HPDE6-E6E7 (cell line): Measurements from ENCODE around the gene TMEM63A.

Source experiments
- DNase-seq: peaks from one replicate; pipeline ENCODE4 v3.0.0; 2011; ENCODE audit warnings: missing footprints; ENCODE audit errors: extremely low spot score

The TMEM63A gene

DNA sequence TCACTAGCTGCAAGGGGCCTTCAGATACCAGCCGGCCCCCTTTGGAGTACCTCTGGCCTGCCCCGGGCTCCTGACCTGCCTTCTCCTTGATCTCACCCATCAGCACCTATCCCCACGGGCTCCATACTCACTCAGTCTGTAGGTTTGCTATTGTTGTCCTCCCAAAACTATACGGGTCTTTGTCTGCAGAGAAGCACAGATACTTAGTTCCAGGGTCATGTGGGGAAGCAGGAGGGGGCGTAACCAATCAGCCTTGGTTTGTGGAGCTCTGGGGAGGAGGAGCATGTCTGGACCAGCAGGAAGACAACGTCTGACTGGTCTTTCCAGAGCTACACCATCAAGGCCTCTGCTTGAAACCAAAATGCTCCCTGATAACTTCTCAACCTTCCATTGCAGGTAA, 15.2 kb downstream of the TMEM63A start:
- no peak for DNase-seq

DNA sequence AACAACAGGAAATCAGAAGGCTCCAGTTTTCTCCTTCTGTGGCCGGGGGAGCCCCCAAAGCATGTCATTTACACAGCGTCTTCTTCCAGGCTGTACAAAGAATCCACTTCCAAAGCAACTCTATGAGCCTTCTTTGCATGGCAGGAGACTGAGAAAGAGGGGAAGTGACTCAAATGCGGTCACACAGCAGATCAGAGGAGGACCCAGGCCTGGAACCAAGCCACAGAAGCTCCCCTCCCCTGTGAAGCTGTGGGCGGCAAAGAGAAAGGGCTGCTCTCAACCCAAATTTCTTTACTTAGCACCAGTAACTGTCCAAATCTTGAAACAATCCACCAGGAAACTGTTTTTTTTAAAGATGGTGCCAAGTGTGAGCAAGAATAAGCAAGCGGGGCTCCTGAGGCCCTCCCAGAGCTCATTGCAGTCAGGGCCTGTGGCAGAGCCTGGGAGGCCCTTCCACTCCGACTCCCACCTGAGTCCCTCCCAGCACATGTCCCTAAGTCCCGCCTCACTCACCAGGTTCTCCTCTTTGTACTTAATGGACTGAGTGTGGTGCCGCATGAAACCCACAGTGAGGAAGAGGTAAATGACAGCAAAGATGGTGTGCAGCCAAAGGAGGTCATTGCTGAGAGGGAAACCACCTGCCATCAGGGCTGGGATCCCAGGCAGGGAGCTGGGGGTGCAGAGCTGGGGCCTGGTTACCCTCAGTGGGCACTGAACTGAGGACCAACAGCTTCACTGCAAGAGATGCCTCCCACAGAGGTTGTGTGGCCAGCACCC, 15.9 kb downstream of the TMEM63A start:
- DNase-seq, result no peak

DNA sequence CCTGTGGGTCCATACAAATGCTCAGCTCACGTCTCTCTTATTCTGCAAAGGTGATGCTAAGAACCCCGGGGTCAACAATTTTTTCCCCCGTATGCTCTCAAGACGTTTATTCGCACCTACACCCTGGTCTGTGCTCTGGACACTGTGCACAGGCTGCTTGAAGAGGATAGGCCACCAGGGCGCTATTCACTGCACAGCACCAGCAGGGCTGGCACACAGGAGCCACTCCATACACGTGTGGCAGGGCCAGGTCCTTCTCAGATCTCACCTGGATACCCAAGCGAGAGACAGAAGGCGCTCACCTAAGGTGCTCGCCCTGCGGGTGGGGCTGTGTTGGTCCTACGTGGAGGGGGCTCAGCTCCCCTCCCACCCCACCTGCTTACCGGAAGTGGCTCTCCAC, 16.7 kb downstream of the TMEM63A start:
- DNase-seq, result no peak

DNA sequence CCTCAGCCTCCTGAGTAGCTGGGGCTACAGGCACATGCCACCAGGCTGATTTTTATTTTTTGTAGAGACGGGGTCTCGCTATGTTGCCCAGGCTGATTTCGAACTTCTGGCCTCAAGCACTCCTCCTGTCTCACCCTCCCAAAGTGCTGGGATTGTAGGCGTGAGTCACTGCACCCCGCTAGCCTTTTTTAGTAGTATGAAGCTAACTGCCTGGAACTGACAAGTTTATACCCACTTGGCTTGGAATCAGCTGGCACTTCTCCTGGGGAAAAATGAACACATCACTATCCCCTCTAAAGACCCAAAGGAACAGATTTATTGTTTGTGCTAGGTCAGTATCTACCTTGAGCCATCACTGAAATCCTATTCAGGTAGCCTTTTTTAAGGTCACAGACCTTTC, 19.0 kb downstream of the TMEM63A start:
- DNase-seq, result no peak

DNA sequence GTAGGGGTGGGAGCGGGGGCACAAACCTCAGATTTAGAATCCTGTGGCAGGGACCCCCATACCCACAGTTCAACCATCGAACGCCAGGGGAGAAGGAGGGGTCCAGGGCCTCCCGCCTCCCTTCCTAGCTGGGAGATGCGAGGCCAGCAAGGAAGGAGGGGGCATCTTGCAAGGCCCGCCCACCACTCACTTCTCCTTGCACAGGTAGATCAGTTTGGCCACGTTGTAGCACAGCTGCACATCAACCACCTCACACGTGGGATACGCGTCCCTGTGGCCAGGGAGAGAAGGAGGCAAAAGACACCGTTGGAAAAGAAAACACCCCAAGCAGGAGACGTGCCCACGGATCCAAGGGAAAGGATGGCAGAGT, 19.6 kb downstream of the TMEM63A start:
- no peak for DNase-seq

DNA sequence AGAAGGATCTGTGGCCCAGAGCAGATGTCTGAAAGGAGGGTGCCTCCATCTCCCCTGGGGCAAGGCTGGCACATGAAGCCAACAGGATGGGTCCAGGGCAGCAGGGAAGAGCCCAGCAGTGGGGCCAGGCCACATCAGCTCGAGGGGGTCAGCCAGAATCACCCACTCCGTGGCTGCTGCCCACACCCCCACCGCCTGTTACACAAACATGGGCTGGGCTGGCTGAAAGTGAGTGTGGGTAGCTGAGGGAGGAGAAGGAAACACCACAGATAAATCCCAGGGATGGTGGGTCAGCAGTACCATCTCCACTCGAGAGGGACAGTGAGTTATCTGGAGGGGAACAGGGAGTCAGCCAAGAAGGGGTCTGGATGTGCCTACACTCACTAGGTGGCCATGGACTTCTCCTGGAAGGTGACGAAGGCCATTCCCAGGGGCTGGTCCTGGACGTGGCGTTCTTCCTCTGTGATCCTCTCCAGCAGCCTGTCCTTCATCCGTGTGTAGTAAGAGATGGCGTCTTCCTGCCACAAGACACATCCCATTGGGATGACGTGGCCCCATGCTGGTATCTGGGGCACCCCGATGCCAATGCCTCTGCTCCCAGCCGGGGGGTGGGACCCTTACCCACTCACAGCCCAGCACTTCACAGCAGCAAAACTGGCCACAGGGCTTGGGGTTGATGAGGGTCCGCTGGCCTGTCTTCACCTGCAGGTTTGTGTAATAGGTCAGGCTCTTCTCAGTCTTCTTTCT, 20.2 kb downstream of the TMEM63A start:
- no peak for DNase-seq

DNA sequence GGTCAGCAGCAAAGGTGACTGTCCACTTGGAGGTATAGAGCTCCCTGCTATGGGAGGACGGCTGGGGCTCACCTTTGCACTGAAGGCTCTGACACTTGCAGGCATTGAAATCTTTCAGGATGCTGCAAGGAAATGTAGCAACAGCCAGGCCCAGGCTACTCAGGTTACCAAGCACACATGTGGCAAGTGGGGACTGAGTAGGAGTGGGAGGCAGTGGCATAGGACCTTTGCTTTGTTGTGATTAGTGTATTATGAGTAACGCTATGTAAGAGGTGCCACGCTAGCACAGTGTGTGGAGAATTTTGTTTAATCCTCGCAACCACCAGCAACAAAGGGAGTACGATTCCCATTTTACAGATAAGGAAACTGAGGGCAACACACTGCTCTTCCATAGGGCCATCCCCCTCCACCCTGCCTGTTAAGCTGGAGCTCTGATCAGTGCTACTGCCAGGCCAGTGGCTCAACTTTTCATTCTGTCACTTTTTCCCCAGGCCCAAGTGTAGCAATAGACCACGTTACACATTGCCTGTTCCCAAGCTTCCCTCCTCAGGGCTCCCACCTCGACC, 21.2 kb downstream of the TMEM63A start:
- DNase-seq, result no peak

DNA sequence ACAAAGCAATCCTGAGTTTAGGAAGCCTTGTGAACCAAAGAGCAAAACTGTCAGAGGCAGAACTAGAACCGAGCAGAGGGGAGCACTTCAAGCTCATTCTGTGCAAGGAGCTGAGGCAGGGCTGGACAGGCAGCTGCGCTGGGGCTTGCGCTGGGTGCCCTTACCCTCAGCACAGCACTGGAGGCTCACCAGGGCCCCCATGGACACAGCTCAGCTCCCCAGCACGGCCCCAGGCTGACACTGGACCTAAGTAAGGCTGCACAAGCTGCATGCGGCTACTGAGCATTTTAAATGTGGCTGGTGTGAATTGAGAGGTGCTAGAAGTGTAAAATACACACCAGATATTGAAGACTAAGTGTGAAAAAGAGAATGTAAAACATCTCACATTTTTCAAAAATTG, 22.1 kb downstream of the TMEM63A start:
- no peak for DNase-seq

DNA sequence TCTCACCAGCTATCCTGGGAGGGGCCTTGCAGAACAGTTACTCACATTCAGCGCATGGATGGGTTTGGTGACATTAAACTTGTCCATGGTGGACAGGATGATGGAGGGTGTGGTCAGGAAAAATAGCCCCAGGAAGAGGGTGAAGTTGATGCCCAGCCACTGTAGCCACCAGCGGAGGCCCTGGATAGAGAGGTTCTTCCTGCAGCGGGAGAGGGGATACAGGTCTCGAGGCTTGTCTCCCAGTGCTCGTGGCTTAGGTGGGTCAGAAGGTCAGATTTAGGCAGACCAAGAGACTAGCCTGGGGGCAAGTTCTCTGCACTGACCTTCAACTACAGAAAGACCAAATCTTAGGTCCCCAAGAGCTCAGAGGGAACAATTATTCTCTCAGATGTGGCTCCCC, 23.0 kb downstream of the TMEM63A start:
- no peak for DNase-seq

DNA sequence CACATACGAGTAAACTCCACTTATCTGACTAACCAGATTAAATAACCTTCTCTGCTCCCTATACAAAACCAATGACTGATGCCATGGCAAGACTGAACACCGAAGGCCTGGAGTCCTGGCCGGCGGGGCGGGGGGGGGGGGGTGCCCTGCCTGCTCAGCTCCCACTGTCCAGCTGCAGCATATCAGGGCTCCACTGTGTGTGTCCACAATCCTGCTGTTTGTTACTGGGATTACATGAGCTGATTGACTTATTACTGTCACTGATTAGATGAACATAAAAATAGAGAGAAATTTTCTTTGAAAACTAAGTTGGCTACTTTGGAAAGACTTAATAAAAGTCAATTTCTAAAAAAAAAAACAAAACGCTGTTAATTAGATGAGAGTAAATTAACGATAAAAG, 24.9 kb downstream of the TMEM63A start:
- no peak for DNase-seq

DNA sequence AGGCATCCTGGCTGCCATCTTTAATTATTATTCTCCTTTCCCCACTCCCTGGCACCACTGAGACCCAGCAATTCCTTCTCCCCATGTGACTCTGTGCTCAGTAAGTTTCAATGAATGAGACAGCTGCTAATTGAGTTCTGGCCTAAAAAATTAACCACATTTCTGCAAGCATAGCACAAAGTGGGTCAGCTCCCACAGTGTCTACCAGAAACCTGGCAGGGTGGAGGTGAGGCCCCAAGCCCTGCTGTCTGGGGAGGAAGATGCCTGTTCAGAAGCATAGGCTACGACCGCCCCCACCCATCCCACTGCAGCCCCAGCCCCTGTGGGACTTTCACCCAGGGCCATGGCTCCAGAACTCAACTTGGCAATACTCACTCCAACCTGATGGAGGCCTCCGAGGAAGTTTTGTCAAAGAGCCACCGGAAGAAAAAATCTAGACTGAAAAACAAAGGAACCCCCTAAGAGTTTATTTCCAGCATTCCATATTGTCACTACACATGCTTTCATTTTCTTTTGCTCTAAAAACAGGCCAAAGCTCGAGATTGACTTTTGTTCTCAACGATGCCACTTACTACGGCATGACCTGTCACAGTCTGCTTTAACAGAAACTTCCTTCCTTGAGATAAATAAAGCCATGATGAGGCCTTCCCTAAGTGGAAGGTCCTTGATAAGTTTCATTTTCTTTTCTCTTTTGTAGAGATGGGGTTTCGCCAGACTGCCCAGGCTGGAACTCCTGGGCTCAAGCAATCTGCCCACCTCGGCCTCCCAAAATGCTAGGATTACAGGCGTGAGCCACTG, 26.5 kb downstream of the TMEM63A start:
- no peak for DNase-seq

DNA sequence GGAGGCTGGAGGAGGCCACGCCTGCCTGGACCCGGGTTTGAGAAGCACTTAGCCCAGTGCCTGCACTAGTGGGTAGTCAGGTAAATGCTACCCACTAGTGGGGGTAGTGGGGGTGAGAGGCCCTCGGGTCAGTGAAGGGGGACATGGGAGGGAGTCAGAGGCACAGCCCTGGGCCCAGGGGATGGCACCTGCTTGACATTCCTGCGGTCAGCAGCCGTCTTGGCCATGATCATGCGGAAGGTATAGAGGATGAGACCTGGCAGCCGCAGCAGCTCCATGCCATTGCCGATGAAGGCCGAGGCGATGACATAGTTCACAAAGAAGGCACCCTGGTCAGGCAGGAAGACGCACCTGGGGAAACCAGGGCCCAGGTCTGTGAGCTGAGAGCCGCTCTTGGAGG, 28.7 kb downstream of the TMEM63A start:
- DNase-seq, result no peak

DNA sequence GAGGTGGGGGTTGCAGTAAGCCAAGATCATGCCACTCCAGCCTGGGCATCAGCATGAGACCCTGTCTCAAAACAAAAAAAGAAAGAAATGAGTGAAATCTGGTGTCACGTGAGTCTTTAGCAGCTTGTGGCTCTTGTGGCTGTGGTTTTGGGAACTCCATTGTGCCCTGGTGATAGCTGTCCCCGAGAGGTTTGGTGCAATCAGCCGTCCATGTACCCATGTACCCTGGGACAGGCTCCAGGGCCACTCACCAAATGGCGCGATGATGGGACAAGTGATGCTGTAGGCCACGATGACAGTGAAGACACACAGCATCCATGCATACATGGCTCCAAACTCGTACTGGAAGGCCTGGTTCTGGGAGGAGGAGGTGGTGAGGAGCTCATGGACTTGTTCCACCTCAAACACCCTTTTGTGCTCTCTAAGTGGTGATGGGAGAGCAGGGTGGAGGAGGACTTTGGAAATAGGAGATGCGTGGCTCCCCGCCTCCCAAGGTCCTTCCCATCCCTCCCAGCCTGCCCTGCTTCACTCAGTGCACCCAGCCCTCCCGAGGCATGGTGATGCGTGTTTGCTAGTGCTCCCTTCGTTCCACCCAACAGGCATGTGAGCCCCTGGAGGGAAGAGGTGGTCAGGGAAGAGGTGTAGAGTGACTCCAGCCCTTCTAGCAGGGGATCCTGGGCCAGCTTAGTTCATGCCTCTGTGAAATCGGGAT, 29.6 kb downstream of the TMEM63A start:
- DNase-seq, result no peak

DNA sequence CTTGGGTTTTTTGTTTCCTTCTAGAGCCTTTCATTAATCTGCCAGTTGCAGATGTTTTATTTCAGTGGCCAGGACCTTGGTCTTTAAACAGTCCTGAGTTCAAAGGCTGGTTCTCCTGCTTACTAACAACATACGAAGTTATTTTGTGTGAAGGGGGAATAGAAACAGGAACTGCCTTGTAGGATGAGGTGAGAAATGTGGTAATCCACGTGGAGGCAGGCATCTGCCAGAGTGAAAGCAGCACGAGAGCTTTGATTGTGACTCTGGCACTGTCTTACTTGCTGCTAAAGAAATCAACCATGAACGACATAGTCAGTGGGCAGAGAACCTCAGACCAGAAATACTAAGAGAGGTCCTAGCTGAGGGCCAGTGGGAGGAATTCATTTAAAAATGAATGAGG, 30.4 kb downstream of the TMEM63A start:
- DNase-seq, result no peak

DNA sequence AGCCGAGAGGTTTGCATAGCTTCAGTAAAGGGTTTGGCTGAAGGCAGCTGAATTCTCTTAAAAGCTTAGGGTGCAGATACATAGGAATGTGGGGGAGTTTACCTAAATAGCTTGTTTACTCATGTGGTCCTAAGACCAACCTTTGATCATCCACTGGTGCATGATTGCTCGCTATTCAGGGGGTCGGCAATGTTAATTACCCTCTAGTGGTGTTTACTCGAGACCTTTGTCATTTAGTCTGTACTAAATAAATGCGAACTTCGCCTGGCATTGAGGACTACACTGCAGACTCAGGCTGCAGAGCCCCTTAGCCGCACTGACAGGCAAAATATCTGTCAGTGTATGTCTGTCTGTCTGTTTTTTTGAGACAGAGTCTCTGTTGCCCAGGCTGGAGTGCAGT, 31.8 kb downstream of the TMEM63A start:
- DNase-seq, result no peak

DNA sequence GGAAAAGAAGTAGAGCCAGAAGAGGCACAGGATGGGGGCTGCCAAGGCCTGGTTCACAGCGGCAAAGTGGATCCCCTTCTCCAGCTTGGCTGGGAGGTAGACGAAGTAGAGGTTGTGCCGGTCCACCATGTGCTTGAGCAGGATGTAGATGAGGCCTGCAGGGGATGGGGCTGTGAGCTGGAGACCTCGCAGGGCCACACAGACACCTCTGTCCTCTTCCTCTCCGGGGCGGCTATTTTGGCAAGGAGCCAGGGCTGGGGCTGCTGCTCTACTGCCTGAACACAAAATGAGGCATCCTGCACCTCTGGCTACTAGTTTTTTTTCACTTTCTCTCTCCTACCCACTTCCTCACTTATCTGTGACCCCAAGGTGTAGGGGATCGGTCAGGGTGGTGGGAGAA, 32.3 kb downstream of the TMEM63A start:
- no peak for DNase-seq

DNA sequence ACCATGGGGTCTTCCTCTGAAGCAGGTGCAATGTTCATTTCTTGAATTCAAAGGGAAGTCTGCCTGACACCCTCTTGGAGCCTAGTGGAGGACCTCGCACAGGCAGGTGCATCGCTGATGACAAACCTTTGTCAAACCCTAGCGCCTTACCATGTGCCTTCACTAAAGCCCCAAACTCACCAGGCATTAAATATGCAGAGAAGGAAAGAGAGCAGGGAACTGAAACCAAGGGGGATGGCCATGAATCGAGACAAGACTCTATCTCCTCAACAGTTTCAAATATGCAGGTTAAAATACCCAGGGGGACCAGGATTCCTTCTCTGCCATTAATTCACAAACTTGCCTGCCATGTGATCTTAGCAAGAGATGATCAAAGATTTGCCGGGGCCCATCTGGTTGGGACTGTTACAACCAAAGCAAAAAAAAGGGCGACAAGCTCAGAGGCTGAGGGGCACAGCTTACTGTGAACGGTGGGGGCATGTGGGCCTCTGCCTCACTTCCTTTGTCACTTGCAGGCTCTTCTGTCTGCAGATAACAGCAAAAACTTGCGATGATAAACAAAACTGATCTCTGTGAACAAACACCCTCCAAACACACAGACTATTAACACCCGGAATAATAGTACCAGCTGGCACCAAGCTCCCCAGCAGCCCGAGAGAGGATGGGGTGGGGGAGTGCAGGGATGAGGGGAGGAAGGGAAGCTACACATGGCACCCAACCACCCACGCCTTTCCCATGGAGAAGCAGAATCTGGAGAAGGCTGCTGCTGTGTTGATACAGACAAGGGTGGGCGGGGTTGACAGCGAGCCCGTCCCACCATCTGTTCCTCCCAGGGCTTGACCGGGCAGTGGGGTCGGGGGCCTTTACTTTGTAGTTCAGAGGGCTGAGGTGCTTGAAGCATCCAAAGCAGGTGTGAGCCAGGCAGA, 33.9 kb downstream of the TMEM63A start:
- no peak for DNase-seq

DNA sequence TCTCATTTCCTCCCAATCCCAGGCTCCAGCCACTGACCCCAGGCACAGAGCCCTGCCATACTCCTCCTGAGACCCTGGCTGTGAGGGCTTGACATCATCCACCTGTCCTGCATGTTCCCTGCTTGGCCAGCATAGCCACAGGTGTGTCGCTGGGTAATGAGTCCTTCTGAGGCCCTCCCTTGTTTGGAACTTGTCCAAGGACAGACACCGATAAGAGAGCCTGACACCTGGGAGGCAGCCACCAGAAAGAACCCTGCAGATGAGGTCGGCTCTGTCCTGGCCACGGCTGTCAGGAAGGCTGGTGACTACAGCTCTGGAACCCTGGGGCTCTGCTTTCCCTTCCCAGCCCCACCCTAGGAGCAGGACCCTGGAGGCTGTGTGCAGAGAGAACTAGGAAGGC, 34.6 kb downstream of the TMEM63A start:
- no peak for DNase-seq

DNA sequence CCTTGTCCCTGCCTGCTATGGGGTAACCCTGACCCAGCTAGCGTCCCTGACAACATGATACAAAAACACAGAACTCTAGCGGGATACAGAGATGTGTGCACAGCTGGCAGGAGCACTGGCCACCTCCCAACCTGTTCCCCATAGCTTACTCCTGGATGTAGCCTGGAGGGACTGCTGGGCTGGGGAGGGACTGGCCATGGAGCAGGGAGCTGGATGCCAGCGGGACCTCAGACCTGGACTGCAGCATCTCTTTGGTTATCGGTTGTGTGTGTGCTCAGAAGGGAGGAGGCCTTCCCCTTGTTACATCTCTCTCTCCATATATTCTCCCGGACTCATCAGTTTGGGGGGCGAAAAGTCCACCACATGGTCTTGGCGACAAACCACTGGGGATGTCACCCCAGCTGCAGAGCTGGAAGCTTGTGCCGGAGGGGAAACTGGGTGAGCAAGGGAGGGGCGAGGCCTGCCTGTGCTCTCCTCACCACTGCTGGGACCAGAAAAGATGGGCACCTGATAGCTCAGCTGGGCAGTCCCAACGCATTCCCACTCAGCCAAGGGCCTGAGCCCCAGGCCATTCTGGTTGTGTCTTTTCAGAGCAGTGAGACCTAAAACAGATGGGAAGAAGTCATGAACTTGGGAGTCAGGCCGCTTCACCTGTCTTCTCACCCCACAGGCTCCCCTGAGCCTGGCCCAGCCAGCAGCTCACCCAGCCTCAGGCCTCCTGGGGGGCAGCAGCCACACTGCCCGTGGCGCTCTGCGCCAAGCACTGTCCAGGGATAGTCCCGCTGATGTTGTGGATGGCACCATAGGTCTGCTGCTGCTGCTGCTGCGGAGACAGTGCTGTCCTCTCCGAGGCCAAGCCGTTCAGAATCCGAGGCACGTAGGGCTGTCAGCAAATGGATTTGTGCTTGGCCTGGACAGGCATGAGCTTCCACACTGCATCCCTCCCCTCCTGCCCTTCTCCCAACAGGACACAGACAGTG, 35.6 kb downstream of the TMEM63A start:
- no peak for DNase-seq
